ENCODE measurements around the gene LCA5. TPM values are rescaled to one million over a fixed set of nuclear protein-coding genes. Genes with fewer than 3 reads are reported as not detected.
"Not testable (repeated sequence)": the region's sequence is repeated elsewhere in the genome, so short reads cannot be mapped to it uniquely, and the experiment has no call there.

Gene LCA5
- total and polyA plus RNA-seq, 2 donors (not counting 3 experiments of a cell fraction or from before 2014, with no cell fraction given): 0.57 to 4.2 TPM

DNA sequence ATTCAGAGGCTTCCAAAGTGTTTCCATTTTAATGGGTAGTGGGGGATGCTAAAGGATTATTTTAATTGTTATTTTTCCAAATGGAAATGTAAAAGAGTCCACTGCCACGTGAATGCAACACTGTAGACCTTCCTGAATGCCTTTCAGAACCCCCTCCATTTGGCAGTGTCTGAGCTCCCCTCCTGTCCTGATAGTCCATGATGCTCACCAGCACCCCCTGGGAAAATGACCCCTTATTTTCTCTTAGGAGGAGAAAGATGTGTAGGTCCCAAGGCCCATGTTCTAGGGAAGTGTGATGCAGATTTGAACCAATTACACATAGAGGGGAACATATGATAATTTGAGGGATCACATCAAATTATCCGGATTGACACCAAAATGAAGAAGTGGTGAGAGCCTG lies 47.1 kb upstream of the LCA5 start:
- POLR2A ChIA-PET: no interaction called here
- dilution Hi-C loops (cut with MboI; ENCODE audit: extremely low pct_ligation_motif_present, low sequenced_read_pairs) (no loop called here), intact Hi-C loops (cut with micrococcal nuclease) (no loop called here)

DNA sequence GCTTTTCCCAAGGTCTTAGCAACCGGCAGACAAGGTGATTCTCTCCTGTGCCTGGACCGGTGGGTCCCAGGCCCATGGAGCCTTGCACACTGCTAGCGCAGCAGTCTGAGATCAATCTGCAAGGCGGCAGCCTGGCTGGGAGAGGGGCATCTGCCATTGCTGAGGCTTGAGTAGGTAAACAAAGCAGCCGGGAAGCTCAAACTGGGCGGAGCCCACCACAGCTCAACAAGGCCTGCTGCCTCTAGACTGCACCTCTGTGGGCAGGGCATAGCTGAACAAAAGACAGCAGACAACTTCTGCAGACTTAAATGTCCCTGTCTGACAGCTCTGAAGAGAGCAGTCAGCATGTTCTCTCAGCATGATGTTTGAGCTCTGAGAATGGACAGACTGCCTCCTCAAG lies 40.7 kb upstream of the LCA5 start:
- CTCF ChIA-PET: interaction anchor here (1.3 to 1.4 kb wide), 2 partner anchors 61 to 95 kb away, joined by 3 to 4 read pairs; no protein-coding TSS in a partner anchor
- H3K4me2 ChIP-seq (ENCODE audit: insufficient read depth, low read length); H3K4me3 ChIP-seq (replicated peaks in 1 of 3; ENCODE audit: insufficient read depth in 1 of 3, low read depth in 1 of 3, low read length in 3 of 3); H3K9ac ChIP-seq (replicated peaks; ENCODE audit: extremely low read depth, insufficient read depth, low read length); dilution Hi-C loops (cut with MboI; ENCODE audit: extremely low pct_ligation_motif_present, low sequenced_read_pairs); DNase-seq (ENCODE audit: low read depth, low spot score); H3K9me3 ChIP-seq (replicated peaks; ENCODE audit: control insufficient read depth, insufficient read depth, low read length); H3K9me1 ChIP-seq (replicated peaks; ENCODE audit: control insufficient read depth, extremely low read depth, insufficient read depth, low read length); BruUV-seq (replicated peaks); H3K27ac ChIP-seq (ENCODE audit: insufficient read depth, low read depth, low read length); FAIRE-seq; H3K36me3 ChIP-seq (ENCODE audit: control insufficient read depth in 2 of 2, extremely low read depth in 1 of 2, insufficient read depth in 2 of 2, low read length in 2 of 2); H4K20me1 ChIP-seq (replicated peaks; ENCODE audit: control insufficient read depth, extremely low read depth, insufficient read depth, low read length); POLR2A ChIA-PET; H3K27me3 ChIP-seq (ENCODE audit: control insufficient read depth in 2 of 2, insufficient read depth in 2 of 2, low read length in 2 of 2); H3K79me2 ChIP-seq (ENCODE audit: control insufficient read depth, insufficient read depth, low read length); H2AFZ ChIP-seq (ENCODE audit: low read depth, low read length); intact Hi-C loops (cut with micrococcal nuclease): not testable (repeated sequence)
- peaks cover 10% of the 10 kb centered on the region for H3K4me1 ChIP-seq (ENCODE audit: control insufficient read depth, extremely low read depth, insufficient read depth, low read length)

More for the DNA sequence above, 47.1 kb upstream of the LCA5 start:
- no peak overlapping the region for H3K27ac ChIP-seq (ENCODE audit: insufficient read depth, low read depth, low read length)
- H3K9me1 ChIP-seq (replicated peaks; ENCODE audit: control insufficient read depth, extremely low read depth, insufficient read depth, low read length): no peaks in the 10 kb centered on the region
- no peak overlapping the region for H3K4me3 ChIP-seq (replicated peaks in 1 of 3; ENCODE audit: insufficient read depth in 1 of 3, low read depth in 1 of 3, low read length in 3 of 3)
- TF ChIP-seq, protein P1, sequence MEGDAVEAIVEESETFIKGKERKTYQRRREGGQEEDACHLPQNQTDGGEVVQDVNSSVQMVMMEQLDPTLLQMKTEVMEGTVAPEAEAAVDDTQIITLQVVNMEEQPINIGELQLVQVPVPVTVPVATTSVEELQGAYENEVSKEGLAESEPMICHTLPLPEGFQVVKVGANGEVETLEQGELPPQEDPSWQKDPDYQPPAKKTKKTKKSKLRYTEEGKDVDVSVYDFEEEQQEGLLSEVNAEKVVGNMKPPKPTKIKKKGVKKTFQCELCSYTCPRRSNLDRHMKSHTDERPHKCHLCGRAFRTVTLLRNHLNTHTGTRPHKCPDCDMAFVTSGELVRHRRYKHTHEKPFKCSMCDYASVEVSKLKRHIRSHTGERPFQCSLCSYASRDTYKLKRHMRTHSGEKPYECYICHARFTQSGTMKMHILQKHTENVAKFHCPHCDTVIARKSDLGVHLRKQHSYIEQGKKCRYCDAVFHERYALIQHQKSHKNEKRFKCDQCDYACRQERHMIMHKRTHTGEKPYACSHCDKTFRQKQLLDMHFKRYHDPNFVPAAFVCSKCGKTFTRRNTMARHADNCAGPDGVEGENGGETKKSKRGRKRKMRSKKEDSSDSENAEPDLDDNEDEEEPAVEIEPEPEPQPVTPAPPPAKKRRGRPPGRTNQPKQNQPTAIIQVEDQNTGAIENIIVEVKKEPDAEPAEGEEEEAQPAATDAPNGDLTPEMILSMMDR (IDR thresholded peaks at IDR 0.05; ENCODE audit: extremely low read depth in 1 of 2, insufficient read depth in 1 of 2, low read depth in 1 of 2, low read length in 2 of 2): no peak
- TF ChIP-seq POLR2AphosphoS5 (IDR thresholded peaks at IDR 0.05; ENCODE audit: insufficient read depth, low read depth, low read length) (no peak), JUN (IDR thresholded peaks at IDR 0.05; ENCODE audit: borderline replicate concordance, insufficient read depth, insufficient read length, low read depth) (no peak), POLR2A (IDR thresholded peaks at IDR 0.05; ENCODE audit: low read depth, low read length) (no peak), MYC (IDR thresholded peaks at IDR 0.05; ENCODE audit: low read depth, low read length) (no peak), FOS (IDR thresholded peaks at IDR 0.05; ENCODE audit: borderline replicate concordance, insufficient read depth, low read length) (no peak), EZH2 (IDR thresholded peaks at IDR 0.05; ENCODE audit: borderline replicate concordance, low read depth, low read length, severe bottlenecking) (no peak), GATA2 (IDR thresholded peaks at IDR 0.05; ENCODE audit: insufficient read depth, insufficient read length, low read depth, low read length) (no peak)
- TF ChIP-seq, protein P2, sequence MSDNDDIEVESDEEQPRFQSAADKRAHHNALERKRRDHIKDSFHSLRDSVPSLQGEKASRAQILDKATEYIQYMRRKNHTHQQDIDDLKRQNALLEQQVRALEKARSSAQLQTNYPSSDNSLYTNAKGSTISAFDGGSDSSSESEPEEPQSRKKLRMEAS (IDR thresholded peaks at IDR 0.05; ENCODE audit: insufficient read depth, insufficient read length): no peak
- H3K9ac ChIP-seq (replicated peaks; ENCODE audit: extremely low read depth, insufficient read depth, low read length): no peak overlapping the region
- H3K4me1 ChIP-seq (ENCODE audit: control insufficient read depth, extremely low read depth, insufficient read depth, low read length): no peaks in the 10 kb centered on the region
- no peaks in the 10 kb centered on the region for H4K20me1 ChIP-seq (replicated peaks; ENCODE audit: control insufficient read depth, extremely low read depth, insufficient read depth, low read length)
- no peak for DNase-seq (ENCODE audit: low read depth, low spot score)
- H2AFZ ChIP-seq (ENCODE audit: low read depth, low read length): no peak overlapping the region
- no peaks in the 10 kb centered on the region for H3K36me3 ChIP-seq (ENCODE audit: control insufficient read depth in 2 of 2, extremely low read depth in 1 of 2, insufficient read depth in 2 of 2, low read length in 2 of 2)
- CTCF ChIA-PET: no interaction called here
- BruUV-seq (replicated peaks): no TSS peak
- H3K9me3 ChIP-seq (replicated peaks; ENCODE audit: control insufficient read depth, insufficient read depth, low read length): no peaks in the 10 kb centered on the region
- no peak overlapping the region for H3K4me2 ChIP-seq (ENCODE audit: insufficient read depth, low read length)
- H3K27me3 ChIP-seq (ENCODE audit: control insufficient read depth in 2 of 2, insufficient read depth in 2 of 2, low read length in 2 of 2): no peaks in the 10 kb centered on the region
- FAIRE-seq: no peak
- no peaks in the 10 kb centered on the region for H3K79me2 ChIP-seq (ENCODE audit: control insufficient read depth, insufficient read depth, low read length)

Data from endothelial cell of umbilical vein (primary cell).